ENCODE data around the gene CRIP3.

Gene CRIP3

DNA sequence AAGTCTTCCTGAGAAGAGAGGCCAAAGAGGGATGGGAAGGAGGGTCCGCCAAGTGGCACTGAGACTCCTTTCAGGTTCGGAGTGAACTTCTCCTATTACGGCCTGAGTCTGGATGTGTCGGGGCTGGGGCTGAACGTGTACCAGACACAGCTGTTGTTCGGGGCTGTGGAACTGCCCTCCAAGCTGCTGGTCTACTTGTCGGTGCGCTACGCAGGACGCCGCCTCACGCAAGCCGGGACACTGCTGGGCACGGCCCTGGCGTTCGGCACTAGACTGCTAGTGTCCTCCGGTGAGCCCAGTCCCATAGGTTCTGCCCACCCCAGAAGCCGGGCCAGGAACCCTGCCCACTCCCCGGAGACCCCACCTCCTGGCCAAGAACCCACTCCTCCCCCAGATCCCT lies 6.5 kb downstream of the CRIP3 start:
- Histone ChIP-seq H3K4me3 (ENCODE audit: low read length) (no peak overlapping the region), H3K36me3 (ENCODE audit: insufficient read depth, low read length) (no peaks in the 10 kb centered on the region), H3K9me3 (ENCODE audit: low read length) (no peaks in the 10 kb centered on the region), H3K27me3 (ENCODE audit: insufficient read depth, low read length) (peaks cover 32% of the 10 kb centered on the region), H3K4me1 (ENCODE audit: insufficient read depth, low read length) (peaks cover 5% of the 10 kb centered on the region), H2AFZ (ENCODE audit: low read depth, low read length) (no peak overlapping the region)

DNA sequence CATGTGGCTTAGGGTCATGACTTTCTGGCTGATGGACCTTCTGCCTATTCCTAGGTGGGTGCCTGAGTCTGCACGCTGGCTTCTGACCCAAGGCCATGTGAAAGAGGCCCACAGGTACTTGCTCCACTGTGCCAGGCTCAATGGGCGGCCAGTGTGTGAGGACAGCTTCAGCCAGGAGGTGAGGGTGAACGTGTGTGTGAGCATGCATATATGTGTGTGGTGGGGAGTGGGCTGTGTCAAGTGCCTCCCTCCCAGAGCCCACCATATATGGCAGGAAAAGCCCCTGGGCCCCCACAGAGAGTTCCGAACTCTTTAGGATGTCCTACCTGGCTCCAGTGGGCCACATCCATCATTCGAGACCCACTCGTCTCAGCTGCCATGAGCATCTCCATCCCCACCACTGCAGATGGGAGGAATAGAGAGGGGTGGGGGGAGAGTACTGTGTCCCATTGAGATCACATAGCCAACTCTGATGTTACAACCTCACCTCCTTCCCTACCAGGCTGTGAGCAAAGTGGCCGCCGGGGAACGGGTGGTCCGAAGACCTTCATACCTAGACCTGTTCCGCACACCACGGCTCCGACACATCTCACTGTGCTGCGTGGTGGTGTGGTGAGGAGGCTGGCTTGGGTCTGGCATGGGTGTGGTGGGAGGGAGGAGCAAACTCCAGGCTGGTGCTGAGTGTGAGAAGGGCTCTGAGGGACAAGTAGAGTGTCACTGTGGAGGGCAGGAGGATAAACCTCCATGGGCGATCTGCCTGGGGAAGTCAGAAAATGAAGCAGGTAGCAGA lies 7.3 kb downstream of the CRIP3 start:
- H3K9me3 ChIP-seq (ENCODE audit: low read length): no peaks in the 10 kb centered on the region
- H3K4me1 ChIP-seq (ENCODE audit: insufficient read depth, low read length): peaks cover 12% of the 10 kb centered on the region
- no peaks in the 10 kb centered on the region for H3K36me3 ChIP-seq (ENCODE audit: insufficient read depth, low read length)
- peaks cover 27% of the 10 kb centered on the region for H3K27me3 ChIP-seq (ENCODE audit: insufficient read depth, low read length)
- H3K4me3 ChIP-seq (ENCODE audit: low read length): no peak overlapping the region
- no peak overlapping the region for H2AFZ ChIP-seq (ENCODE audit: low read depth, low read length)

- H2AFZ ChIP-seq (ENCODE audit: low read depth, low read length): no peak overlapping the region
- no peaks in the 10 kb centered on the region for H3K9me3 ChIP-seq (ENCODE audit: low read length)
- H3K4me1 ChIP-seq (ENCODE audit: insufficient read depth, low read length): peaks cover 12% of the 10 kb centered on the region
- no peaks in the 10 kb centered on the region for H3K36me3 ChIP-seq (ENCODE audit: insufficient read depth, low read length)
- peaks cover 25% of the 10 kb centered on the region for H3K27me3 ChIP-seq (ENCODE audit: insufficient read depth, low read length)
- H3K4me3 ChIP-seq (ENCODE audit: low read length): no peak overlapping the region
Observed at GRCh38 chr6:43299338-43300293, 9.0 kb downstream of the CRIP3 start.

DNA sequence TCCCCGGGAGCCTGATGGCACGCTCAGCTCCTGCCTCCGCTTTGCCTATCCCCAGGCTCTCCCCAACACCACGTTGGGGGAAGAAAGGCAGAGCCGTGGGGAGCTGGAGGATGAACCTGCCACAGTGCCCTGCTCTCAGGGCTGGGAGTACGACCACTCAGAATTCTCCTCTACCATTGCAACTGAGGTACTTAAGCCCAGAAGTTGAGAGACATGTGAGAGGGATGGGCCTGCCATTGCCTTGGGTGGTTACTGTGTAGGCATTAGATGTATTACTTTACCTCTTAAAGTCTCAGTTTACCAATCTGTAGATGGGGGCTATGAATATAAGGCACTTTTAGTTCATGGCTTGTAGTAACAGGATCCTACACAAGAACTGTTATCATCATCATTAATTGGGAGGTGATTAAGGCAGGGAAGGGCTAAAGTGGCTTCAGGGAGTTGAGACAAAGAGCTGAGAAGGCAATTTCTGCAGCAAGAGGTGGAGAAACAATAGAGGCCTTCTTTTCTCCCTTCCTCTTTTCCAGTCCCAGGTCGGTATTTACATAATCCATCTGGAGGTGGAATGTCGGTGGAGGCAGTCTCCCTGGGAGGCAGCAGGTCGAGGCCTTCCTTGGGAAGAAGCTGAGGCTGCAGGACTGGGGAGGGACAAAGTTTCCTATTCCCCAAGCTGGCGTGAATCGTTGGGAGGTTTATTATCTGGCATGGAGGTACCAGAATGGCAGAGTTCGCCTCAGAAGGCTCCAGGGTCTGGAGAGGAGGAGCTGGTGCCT lies 9.9 kb downstream of the CRIP3 start:
- H3K9me3 ChIP-seq (ENCODE audit: low read length): no peaks in the 10 kb centered on the region
- H3K4me3 ChIP-seq (ENCODE audit: low read length): no peak overlapping the region
- no peaks in the 10 kb centered on the region for H3K36me3 ChIP-seq (ENCODE audit: insufficient read depth, low read length)
- H3K27me3 ChIP-seq (ENCODE audit: insufficient read depth, low read length): peaks cover 22% of the 10 kb centered on the region
- peaks cover 12% of the 10 kb centered on the region for H3K4me1 ChIP-seq (ENCODE audit: insufficient read depth, low read length)
- H2AFZ ChIP-seq (ENCODE audit: low read depth, low read length): no peak overlapping the region

DNA sequence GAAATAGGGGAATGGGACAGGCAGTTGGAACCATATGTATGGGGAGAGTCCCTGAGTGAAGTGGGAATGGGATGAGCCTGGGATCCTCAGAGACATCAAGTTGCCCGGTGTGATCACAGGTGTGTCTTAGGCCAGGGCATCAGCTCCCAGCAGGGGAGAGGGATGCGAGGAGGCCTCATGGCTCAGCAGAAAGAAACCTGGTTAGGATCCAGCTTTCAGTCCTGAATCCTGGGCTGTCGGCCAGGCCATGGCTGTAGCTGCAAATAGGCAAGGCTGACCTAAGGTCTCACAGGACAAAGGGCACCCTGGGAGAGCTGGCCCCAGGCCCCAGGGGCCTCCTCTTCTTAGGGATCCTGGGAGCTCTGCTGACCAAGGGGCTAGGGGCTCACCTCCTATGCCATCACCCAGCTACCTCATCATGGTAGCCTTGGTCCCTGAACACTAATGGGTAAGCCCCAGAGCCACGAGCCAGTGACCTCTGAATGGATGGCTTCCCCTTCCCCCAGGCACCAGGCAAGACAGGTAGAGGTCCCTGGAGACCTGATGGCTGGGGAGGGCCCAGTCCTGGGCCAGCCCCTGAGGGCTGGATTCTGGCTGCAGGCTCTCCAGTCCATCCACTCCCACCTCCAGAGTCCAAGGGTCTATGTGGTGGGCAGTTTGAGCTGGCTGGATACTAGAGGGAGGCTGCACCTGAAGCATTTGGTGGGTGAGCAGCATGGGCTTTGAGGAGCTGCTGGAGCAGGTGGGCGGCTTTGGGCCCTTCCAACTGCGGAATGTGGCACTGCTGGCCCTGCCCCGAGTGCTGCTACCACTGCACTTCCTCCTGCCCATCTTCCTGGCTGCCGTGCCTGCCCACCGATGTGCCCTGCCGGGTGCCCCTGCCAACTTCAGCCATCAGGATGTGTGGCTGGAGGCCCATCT lies 10.7 kb downstream of the CRIP3 start, which contains the start of gene SLC22A7:
Gene SLC22A7, plus strand, starts transcription at position 617 of the 921 bp plus-strand sequence. Its CDS starts 99 bp downstream, at position 716.
- H3K27me3 ChIP-seq (ENCODE audit: insufficient read depth, low read length): peaks cover 18% of the 10 kb centered on the region
- no peak within 1 kb of the TSS for H2AFZ ChIP-seq (ENCODE audit: low read depth, low read length)
- no peaks in the 10 kb centered on the region for H3K36me3 ChIP-seq (ENCODE audit: insufficient read depth, low read length)
- H3K9me3 ChIP-seq (ENCODE audit: low read length): no peaks in the 10 kb centered on the region
- H3K4me3 ChIP-seq (ENCODE audit: low read length): no peak within 1 kb of the TSS
- H3K4me1 ChIP-seq (ENCODE audit: insufficient read depth, low read length): peaks cover 12% of the 10 kb centered on the region

GRCh38 chr6:43296780-43297497 lies 11.7 kb downstream of the CRIP3 start:
- Histone ChIP-seq H3K9me3 (ENCODE audit: low read length) (no peaks in the 10 kb centered on the region), H3K36me3 (ENCODE audit: insufficient read depth, low read length) (no peaks in the 10 kb centered on the region), H3K4me1 (ENCODE audit: insufficient read depth, low read length) (peaks cover 12% of the 10 kb centered on the region), H3K27me3 (ENCODE audit: insufficient read depth, low read length) (peaks cover 18% of the 10 kb centered on the region), H2AFZ (ENCODE audit: low read depth, low read length) (no peak overlapping the region), H3K4me3 (ENCODE audit: low read length) (no peak overlapping the region)

DNA sequence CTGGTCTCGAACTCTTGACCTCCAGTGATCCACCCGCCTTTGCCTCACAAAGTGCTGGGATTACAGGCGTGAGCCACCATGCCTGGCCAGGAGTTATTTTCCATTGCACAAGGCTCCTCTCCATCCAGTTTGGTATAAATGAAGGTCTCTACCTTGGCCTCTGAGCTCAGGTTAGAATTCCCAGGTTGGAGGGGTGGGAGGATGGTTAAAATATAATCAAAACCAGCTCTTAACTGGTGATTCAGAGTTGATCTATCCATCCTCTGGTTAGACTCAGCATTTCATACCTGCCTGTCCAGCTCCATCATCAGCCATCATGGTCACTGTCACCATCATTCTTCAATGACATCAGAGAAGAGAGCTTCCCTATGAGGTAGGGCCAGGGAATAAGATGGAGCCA lies 13.2 kb downstream of the CRIP3 start:
- Histone ChIP-seq H3K27me3 (ENCODE audit: insufficient read depth, low read length) (peaks cover 13% of the 10 kb centered on the region), H2AFZ (ENCODE audit: low read depth, low read length) (no peak overlapping the region), H3K9me3 (ENCODE audit: low read length) (no peaks in the 10 kb centered on the region), H3K4me1 (ENCODE audit: insufficient read depth, low read length) (peaks cover 12% of the 10 kb centered on the region), H3K36me3 (ENCODE audit: insufficient read depth, low read length) (no peaks in the 10 kb centered on the region), H3K4me3 (ENCODE audit: low read length) (no peak overlapping the region)

DNA sequence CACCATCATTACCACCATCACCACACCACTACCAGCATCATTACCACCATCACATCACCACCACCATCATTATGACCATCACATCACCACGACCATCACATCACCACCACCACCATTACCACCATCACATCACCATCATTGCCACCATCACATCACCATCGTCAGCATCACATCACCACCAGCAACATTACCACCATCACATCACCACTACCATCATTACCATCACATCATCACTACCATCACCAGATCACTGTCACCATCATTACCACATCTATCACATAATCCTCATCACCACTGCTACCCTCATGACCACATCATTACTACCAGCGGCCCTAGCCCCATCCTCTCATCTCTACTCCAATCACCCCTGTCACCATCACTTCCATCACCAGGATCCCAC lies 14.1 kb downstream of the CRIP3 start:
- no peaks in the 10 kb centered on the region for H3K36me3 ChIP-seq (ENCODE audit: insufficient read depth, low read length)
- no peaks in the 10 kb centered on the region for H3K9me3 ChIP-seq (ENCODE audit: low read length)
- H3K4me1 ChIP-seq (ENCODE audit: insufficient read depth, low read length): peaks cover 12% of the 10 kb centered on the region
- H3K27me3 ChIP-seq (ENCODE audit: insufficient read depth, low read length): peaks cover 9% of the 10 kb centered on the region
- H2AFZ ChIP-seq (ENCODE audit: low read depth, low read length): no peak overlapping the region
- no peak overlapping the region for H3K4me3 ChIP-seq (ENCODE audit: low read length)

DNA sequence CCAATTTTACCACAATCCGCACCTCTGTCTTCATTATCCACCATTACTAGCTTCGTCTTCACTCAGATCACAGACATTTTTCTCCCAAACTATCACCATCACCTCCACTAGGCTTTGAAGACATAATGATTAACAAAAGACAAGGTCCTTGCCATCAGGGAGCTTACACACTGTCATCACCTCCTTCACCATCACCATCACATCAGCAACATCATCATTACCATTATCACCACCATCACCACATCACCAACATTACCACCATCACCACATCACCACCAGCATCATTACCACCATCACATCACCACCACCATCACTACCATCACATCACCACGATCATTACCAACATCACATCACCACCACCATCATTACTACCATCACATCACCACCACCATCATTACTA lies 14.9 kb downstream of the CRIP3 start:
- Histone ChIP-seq H3K4me3 (ENCODE audit: low read length) (no peak overlapping the region), H3K4me1 (ENCODE audit: insufficient read depth, low read length) (peaks cover 12% of the 10 kb centered on the region), H3K27me3 (ENCODE audit: insufficient read depth, low read length) (peaks cover 3% of the 10 kb centered on the region), H2AFZ (ENCODE audit: low read depth, low read length) (no peak overlapping the region), H3K36me3 (ENCODE audit: insufficient read depth, low read length) (no peaks in the 10 kb centered on the region), H3K9me3 (ENCODE audit: low read length) (no peaks in the 10 kb centered on the region)

DNA sequence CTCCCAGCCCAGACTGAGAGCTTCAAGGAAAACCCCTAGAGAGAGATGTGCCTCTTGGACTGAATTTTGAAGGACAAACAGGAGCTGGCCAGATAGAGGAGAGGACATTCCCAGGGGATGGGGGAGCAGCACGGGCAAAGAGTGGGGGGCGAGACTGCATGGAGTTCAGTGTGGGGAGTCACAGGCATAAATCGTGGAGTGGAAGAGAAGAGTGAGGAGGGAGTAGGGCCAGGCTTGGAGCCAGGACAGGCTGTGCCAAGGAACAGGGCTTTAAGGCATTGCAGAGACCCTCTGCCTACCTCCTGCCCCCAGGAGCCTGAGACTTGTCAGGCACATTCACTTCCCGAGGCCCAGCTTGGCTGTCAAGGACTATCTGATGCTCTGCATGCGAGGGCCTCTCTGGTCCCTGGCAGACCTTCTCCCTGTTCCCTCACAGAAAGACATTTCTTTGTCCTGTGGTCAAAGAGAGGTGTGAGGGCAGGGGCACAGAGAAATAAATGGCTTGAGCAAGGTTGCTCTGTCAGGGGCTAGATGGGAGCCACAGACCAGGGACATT lies 15.8 kb downstream of the CRIP3 start:
- Histone ChIP-seq H3K4me3 (ENCODE audit: low read length) (no peak overlapping the region), H2AFZ (ENCODE audit: low read depth, low read length) (no peak overlapping the region), H3K27me3 (ENCODE audit: insufficient read depth, low read length) (peaks cover 3% of the 10 kb centered on the region), H3K36me3 (ENCODE audit: insufficient read depth, low read length) (no peaks in the 10 kb centered on the region), H3K4me1 (ENCODE audit: insufficient read depth, low read length) (peaks cover 12% of the 10 kb centered on the region), H3K9me3 (ENCODE audit: low read length) (no peaks in the 10 kb centered on the region)

- Histone ChIP-seq H3K4me1 (ENCODE audit: insufficient read depth, low read length) (peaks cover 7% of the 10 kb centered on the region), H3K27me3 (ENCODE audit: insufficient read depth, low read length) (peaks cover 3% of the 10 kb centered on the region), H3K36me3 (ENCODE audit: insufficient read depth, low read length) (no peaks in the 10 kb centered on the region), H3K9me3 (ENCODE audit: low read length) (no peaks in the 10 kb centered on the region), H2AFZ (ENCODE audit: low read depth, low read length) (no peak overlapping the region), H3K4me3 (ENCODE audit: low read length) (no peak overlapping the region)
Observed at GRCh38 chr6:43292341-43292740, 16.3 kb downstream of the CRIP3 start.

Measured in neuron (in vitro differentiated cells).